Measurements from ENCODE around the gene DCAF15.

Gene DCAF15

DNA sequence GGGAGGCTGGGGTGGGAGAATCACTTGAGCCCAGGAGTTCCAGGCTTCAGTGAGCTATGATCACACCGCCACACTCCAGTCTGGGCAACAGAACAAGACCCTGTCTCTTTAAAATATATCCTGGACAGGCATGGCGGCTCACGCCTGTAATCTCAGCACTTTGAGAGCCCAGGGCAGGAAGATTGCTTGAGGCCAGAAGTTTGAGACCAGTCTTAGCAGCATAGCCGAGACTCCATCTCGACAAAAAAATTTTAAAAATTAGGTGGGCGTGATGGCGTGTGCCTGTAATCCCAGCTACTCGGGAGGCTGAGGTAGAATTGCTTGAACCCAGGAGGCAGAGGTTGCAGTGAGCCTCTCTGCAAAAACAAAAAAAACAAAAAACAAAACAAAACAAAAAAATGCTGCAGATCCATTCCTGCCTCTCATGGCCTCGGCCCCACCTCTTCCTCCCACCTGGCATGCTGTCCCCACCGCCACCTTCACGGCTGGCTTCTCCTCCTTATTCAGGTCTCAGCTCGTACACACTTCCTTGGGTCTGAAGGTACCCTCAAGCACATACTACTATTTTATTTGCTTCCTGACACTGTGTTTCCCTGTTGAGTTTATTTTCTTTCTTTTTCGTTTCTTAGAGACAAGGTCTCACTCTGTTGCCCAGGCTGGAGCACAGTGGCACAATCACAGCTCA is 48.5 kb downstream of the DCAF15 start:
- ATAC-seq (no peak), DNase-seq (ENCODE audit: low spot score in 2 of 2) (no peak)
- H3K27ac Mint-ChIP-seq: peak overlapping the region; percentile 97
- peaks cover 16% of the 10 kb centered on the region for H3K36me3 Mint-ChIP-seq
- H3K4me3 Mint-ChIP-seq: no peak overlapping the region
- H3K4me1 Mint-ChIP-seq: peaks cover 37% of the 10 kb centered on the region
- H3K9me3 Mint-ChIP-seq: no peaks in the 10 kb centered on the region

DNA sequence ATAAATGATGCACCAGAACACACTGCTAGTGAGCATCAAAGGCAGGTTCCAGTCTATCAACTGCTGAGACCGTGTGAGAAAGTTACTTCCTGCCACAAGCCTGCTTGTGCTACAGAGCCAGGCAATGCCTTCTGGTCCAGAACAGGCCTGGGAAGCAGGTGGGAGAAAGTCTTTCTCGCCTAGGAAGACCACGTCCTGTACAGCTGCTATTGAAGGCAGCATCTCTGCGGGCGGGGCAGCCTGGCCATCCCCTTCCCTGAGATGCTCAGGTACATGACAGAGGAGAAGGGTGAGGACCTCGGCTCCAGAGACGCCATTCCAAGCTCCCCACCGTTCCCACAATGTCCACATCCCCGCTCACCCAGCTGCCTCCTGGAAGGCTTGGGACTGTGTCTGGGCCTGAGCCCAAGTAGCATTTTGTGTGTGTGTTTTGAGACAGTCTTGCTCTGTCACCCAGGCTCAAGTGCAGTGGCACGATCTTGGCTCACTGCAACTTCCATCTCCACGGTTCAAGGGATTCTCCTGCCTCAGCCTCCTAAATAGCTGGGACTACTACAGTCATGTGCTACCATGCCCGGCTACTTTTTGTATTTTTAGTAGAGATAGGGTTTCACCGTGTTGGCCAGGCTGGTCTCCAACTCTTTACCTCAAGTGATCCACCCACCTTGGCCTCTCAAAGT is 50.4 kb downstream of the DCAF15 start:
- peaks cover 29% of the 10 kb centered on the region for H3K36me3 Mint-ChIP-seq
- ATAC-seq: no peak
- no peaks in the 10 kb centered on the region for H3K9me3 Mint-ChIP-seq
- DNase-seq (ENCODE audit: low spot score in 2 of 2): peak in 1 of 2 donors; percentile 70
- H3K4me1 Mint-ChIP-seq: peaks cover 37% of the 10 kb centered on the region
- H3K4me3 Mint-ChIP-seq: peak overlapping the region; percentile 70
- H3K27ac Mint-ChIP-seq: peak overlapping the region; percentile 97

DNA sequence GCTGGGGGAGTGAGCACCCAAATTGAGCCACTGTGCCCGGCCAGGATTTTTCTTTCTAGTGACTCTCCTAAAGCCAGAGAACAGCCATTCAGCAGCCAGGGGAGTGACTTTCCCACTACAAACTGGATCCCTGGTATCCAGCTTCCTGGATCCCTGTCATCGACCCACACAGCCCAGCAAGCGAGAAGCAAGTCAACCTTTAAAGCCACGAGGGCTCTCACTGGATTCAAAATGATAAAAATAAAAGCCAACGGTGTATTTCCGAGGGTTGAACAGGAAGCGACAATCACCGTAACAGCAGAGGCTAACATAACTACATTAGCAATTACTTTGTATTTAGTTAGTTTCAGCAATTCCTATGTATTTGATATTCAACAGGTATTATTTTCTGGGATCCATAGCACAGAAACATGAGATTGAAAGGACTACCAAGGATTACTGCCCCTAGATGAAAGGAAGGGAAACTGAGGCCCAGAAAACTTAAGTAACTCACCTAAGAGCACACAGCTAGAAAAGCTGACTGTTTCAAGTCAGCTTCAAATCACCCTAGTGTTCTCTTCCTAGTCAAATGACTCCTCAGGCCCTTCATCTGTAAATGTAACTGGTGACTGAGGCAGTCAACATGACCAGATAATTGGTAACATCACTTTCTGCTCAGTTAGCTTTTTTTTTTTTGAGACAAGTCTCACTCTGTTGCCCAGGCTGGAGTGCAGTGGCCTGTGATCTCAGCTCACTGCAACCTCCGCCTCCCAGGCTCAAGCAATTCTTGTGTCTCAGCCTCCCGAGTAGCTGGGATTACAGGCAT is 51.1 kb downstream of the DCAF15 start:
- peaks cover 37% of the 10 kb centered on the region for H3K36me3 Mint-ChIP-seq
- DNase-seq (ENCODE audit: low spot score in 2 of 2): no peak
- H3K4me1 Mint-ChIP-seq: peaks cover 37% of the 10 kb centered on the region
- peak overlapping the region; percentile 70 for H3K4me3 Mint-ChIP-seq
- ATAC-seq: no peak
- no peaks in the 10 kb centered on the region for H3K9me3 Mint-ChIP-seq
- peak overlapping the region; percentile 97 for H3K27ac Mint-ChIP-seq

DNA sequence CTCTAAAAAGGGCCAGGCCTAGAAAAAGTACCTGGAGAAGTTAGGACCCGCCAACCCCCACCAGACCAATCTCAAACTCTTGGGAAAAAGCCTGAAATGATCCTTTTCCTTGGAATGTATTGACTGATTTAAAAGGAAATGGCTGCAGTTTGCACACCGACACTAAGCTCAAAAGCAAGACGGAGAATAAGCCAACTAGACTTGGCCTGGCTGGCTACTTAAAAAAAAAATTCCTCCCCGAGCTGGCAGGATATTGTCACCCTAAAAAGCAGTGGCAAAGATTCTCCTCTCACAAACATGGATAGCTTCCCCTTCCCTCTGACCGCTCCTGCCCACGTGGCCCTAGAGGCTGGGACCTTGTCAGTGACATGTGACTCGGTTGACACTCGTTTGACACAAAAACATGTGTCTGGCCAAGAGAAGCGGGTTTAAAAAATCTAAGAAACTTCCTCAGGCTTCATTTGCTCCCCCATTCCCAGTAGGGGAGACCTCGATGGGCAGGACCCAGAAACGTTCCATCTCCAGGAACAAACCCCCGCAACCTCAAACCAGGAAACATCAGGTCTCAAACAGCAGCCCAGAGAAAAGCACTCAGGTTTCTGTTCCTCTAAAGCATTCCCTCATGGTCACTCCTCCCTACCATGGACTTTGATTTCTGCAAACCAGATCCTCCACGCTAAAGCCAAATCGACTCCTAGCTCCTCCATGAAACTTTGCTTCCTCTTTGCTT is 52.5 kb downstream of the DCAF15 start:
- ATAC-seq (no peak), DNase-seq (ENCODE audit: low spot score in 2 of 2) (no peak)
- peak overlapping the region; percentile 84 for H3K4me3 Mint-ChIP-seq
- no peaks in the 10 kb centered on the region for H3K9me3 Mint-ChIP-seq
- H3K36me3 Mint-ChIP-seq: peaks cover 39% of the 10 kb centered on the region
- peaks cover 37% of the 10 kb centered on the region for H3K4me1 Mint-ChIP-seq
- peak overlapping the region; percentile 98 for H3K27ac Mint-ChIP-seq

DNA sequence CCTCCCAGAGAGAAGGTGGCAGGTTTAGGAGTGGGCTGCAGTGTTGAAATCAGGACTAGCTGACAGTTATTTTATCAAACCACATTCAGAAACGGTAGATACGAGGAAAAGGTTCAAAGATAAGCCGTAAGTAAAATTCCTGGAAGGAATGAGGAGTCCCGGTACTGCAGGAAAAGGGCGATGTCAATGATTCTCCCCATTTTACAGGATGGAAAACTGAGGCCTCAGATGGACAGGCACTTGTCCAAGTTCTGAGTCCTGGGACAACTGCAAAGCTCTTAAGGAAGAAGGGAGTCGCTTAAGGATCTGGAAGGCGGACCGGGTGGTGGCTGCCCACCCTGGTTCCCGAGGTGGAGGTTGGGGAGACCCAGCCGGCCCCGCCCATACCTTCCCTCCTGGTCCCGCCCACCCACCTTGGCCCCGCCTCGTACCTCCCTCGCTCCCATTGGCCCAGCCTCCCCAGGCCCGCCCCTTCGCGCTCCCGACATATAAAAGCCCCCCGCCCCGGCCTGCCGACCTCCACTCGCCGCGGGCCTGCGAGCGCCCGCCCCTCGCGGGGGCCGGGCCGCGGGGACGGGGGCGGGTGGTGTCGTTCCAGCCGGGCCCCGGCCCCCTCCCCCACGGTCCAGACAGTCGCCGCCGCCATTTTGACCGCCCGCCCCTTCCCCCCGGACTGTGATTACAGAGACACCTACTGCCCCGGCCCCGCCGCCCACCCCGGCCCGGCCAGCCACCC is 53.2 kb downstream of the DCAF15 start:
- peaks cover 37% of the 10 kb centered on the region for H3K4me1 Mint-ChIP-seq
- H3K9me3 Mint-ChIP-seq: no peaks in the 10 kb centered on the region
- peak; percentile 59 for ATAC-seq
- H3K27ac Mint-ChIP-seq: peak overlapping the region; percentile 98
- peaks cover 39% of the 10 kb centered on the region for H3K36me3 Mint-ChIP-seq
- H3K4me3 Mint-ChIP-seq: peak overlapping the region; percentile 84
- DNase-seq (ENCODE audit: low spot score in 2 of 2): peak; percentile 78 to 94

DNA sequence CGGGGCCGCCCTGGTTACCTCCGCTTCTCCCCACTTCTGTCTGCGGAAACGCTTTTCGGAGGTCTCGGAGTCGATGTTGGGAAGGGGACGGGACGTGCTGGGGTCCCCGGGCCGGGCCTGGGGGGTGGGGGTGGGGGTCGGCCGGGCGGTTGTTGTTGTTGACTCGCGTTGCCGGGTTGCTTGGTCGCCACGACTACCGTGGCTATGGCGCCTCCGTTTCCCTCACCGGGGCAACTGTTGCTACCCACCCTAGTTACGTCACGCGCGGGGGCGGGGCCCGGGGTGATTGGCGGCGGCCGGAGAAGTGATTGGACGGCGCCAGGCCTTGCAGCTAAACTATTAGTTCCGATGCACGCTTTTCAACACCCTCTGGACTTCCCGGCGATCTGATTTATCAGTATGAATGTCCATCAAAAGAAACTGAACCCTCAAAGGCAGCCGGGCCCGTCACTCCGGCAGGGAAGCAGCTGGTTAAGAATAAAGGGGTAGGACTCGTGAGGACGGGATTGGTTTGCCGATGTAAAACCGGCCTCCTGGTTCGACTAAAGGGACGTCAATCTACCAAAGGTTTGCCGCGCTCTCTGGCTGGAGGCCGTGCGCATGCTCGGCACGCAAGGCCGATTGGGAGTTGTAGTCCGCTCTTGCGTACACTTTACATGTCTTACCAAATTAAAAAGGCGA is 53.9 kb downstream of the DCAF15 start, which contains the start of gene RFX1:
Gene RFX1 (minus strand): TSS at position 236 of the 681 bp plus-strand sequence. CDS start 12,477 bp downstream, outside the sequence.
- Mint-ChIP-seq H3K4me1 (peaks cover 31% of the 10 kb centered on the region), H3K4me3 (peak within 1 kb of the TSS; percentile 84), H3K9me3 (no peaks in the 10 kb centered on the region), H3K36me3 (peaks cover 39% of the 10 kb centered on the region), H3K27ac (peak within 1 kb of the TSS; percentile 98)
- DNase-seq (ENCODE audit: low spot score in 2 of 2): peak; percentile 100
- ATAC-seq: peak; percentile 87

DNA sequence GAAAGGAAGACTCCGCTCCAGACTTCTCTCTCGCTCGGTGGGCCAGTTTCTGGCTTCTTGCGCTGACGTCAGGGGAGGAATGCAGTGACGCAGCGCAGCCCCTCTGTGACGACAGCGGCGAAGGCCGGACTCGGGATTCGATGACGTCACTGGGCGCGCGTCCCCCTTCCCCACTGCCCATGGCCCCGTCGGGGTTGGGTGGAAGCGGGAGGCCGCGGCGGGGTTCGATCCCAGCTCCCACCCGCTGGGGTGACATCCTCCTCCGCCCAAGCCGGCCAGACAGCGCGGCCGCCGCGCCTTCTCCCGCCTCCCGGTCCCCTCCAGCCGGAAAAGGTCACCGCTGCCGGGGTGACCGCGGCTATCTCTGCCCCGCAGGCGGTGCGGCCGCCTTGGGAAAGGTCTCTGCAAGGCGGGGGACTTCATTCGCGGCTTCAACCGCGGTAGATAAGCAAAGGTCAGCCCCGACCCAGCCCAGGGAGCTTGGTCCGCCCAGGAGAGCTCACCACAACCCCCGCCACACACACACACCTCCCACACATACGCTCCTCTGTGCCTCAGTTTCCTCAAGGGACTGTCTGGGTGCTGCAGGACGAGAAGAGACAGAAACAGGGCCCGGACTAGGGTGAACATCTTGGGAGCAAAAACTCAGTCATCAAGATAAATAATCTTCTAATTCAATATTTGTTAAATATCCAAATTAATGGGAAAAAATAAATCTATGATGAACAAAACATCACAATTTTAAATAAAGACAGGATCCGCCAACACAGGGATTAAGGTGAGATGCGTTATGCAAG is 54.7 kb downstream of the DCAF15 start:
- Mint-ChIP-seq H3K36me3 (peaks cover 39% of the 10 kb centered on the region), H3K9me3 (no peaks in the 10 kb centered on the region), H3K4me3 (peak overlapping the region; percentile 84), H3K27ac (peak overlapping the region; percentile 98), H3K4me1 (peaks cover 29% of the 10 kb centered on the region)
- ATAC-seq (peak; percentile 44), DNase-seq (ENCODE audit: low spot score in 2 of 2) (peak in 1 of 2 donors; percentile 80)

All from stimulated activated effector memory CD8-positive, alpha-beta T cell treated with anti-CD3 and anti-CD28 coated beads, Interleukin-12 subunit alpha, Interleukin-12 subunit beta, amount 100 ng/mL, for 72 hours (primary cell).